ENCODE results near the gene USP32.

Gene USP32

DNA sequence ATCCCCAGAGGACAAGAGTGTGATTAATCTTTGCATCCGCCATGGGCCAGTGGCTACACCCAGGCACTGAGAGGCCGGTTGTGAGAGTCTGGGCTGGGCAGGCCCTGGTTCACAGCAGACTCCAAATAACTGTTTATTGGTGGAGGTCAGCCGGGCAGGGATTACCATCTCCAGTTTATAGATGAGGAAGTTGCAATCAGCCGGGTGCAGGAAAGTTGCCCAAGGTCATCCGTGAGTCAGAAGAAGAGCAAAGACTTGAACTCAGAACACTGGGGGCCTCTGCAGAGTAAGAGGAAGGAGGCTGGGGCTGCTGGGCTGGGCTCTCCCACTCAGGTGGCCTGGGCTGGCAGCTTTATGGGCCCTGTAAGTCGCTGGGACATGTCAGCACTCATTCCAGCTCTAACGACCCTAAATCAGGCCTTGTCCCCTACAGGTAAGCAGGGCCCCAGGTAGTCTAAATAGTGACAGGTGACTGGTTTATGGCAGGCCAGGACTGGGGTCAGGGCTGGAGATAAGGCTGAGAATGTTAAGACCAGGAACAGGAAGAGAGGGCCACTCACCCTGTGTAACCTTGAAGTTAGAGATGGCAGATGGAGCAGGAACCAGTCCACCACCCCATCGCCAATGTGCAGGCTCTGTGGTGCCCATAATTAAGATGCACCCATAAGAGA is 244.2 kb downstream of the USP32 start:
- no peak for DNase-seq

DNA sequence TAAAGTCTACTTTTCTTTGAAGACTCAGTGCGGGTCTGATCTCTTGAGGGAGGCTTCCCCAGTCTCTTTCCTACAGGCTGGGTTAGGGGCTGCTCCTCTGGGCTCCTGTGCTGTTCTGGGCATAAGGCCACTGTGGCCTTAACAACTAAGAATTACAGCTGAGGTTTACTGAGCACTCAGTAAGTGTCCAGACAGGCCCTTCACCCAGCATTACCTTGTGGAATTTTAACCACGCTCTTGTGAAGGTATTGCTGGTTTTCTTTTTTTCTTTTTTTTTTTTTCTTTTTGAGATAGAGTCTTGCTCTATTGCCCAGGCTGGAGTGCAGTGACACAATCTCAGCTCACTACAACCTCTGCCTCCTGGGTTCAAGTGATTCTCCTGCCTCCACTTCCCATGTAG is 245.7 kb downstream of the USP32 start:
- DNase-seq: no peak

DNA sequence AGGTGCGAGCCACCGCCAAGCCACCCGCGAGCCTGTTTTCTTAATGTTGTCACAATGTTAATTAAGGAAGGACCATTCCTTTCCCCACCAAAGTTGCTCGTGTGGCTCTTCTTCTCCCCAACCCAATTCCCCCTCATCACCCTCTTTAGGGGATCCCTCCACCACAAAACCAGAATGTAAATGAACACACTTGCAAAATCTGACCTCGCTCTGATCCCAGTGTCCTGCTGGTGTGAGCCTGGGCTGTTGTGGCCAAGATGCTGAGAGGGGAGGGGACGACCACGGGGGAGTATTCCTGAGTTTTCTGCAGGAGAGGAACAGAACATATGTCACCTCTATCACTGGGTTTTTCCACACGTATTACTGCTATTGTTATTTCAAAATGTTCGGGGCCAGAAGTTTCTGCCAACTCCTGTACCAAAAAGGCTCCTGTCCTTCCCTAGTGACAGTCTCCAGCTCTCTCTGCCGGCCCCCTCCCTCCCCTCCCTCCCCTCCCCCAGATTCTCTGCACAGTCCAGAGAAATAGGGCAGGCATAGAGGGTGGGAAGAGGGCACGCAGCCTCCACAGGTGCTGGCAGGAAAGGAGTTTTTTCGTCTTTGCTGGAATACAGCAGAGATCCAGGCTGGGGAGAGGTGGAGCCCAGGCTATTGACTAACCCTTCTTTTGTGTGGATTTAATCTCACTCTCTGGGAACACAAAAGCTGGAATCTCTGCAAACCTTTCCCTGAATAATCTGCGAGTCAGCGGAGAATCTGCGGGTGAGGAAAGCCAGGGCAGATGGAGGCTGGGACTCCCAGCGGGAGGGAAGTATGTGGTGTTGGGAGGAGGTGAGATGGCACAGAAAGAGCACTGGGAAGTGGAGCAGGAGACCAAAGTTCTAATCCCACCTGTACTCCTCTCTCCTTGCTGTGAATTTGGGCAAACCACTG is 246.7 kb downstream of the USP32 start:
- no peak for DNase-seq

DNA sequence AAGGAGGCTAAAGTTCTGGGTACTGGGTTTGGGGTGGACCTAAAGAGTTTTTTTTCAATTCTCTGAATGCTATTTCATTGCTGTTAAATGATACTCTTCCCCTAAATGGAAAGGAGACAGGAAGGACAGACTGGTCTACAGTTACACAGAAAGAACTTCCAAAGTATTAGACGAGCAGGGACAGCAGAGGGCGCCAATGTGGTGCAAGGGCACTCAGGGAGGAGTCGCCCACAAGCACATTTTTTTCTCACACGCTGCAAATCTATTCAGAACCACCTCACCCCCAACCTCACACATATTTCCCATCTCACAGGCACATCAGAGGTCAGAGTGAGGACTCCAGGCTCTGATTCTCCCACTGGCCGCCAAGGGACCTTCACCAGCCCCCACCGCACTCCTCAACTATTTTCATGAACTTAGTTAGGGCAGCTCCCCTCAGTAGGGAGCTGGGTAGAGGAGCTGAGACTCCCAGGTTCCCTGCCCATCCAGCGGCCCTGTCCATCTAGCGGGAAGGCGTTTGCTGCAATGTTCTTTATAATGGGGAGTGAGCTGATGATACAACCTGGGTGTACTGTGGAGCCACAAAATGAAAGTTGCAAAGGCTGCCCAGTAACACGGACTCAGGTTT is 248.9 kb downstream of the USP32 start:
- peak; percentile 76 for DNase-seq

DNA sequence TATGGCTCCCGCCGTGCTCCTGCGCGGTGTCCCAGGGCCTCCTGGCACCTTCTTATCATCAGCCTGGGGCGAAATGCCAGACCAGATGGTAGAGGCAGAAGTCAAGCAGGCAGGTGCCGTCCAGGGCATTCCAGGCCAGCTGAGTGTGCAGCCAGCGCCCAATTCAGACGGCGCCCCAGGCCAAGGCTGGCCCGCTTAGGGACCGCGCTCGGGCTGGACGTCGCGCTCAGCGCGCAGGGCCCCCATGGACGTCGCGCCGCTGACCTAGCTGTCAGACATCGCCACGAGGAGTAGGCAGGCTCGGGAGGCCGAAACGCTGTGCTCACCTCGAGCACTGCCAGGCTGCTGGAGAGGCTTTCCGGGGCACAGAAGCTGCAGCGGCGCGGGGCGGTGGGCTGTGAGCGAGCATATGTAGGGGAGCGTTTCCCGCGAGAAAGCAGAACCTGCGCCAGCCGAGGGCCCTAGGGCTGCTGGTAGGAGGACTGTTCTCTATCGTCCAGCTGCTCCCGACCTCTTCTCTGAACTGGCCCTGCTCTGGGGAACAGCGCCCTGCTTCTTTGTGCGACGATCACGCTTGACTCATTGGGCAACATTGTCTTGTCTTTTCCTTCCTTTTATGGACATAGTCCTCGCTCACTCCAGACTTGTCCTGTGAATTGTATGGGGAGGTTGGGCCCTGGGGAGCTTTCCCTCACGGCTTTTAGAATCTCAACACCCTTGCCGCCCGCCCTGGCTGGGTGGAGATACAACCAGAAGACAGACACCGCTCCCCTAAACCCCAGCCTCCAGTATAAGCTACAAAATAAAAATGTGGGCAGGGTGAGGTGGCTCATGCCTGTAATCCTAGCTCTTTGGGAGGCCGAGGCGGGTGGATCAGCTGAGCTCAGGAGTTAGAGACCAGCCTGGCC is 250.6 kb downstream of the USP32 start:
- DNase-seq: no peak

DNA sequence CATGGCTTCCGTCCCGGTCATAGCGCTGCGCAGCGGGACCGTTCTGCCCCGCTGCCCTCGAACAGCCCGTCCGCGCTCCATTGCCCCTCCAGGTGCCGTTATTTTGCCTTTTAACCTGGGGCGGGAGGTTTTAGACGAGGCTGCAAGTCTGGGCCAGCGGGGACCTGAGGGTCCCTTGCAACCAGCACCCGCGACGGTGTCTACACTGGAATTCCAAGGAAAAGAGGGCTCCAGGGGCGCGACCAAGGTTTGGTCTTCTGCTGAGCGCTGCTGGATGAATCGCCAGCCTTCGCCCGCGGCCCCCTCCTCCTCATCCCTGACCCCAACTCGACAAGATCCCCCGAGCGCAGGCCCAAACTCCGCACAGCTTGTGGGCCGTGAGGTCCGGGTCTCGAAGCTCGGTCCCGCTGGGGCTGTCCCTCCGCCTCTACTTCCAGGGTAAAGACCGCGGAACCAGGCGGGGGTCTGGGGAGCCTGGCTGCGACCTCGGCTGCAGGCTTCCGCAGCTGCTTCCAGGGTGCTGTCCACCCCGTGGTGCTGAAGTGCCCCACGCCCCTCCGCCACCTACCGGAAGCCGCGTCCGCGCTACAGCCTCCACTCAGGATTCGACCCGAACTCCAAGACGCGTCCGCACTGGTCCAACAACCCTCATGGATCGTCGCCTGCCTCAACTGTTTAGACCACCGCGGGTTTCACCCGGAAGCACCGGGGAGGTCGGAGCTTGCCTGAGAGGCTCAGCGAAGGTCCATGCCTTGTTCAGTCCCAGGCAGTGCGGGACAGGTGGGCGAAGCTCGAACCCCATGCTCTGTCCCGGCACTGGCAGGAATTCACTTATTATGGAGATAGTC is 252.3 kb downstream of the USP32 start:
- no peak for DNase-seq

DNA sequence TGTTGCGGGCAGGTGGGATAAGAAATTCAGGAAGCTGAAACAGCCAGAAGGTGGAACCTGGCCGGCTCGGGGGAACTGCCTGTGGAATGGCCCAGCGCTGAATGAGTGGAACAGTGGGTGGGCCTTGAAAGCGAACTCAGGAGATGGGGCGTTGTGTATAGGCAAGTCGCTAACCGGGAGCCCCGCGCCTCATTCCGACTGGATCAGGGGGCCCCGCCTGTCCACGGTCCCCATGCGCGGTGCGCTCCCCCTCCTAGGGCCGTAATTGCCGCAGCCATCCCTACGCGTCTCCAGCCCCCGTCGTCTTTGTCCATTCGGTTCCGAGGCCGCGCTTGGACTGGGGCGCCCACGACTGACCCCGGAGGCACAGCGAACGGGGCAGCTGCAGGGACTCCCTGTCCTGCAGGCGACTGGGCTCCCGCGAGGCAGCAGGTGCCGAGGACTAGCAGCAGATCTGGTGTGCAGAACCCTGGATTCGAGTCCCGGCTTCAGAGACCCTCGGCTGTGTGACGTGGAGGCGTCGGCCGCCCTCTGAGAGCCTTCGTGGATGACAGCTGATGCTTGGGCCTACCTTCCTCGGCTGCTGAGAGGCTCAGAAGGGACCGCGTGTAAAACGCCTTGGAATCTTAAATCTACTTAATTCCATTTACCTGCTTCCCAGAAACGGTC is 253.0 kb downstream of the USP32 start:
- DNase-seq: no peak

DNA sequence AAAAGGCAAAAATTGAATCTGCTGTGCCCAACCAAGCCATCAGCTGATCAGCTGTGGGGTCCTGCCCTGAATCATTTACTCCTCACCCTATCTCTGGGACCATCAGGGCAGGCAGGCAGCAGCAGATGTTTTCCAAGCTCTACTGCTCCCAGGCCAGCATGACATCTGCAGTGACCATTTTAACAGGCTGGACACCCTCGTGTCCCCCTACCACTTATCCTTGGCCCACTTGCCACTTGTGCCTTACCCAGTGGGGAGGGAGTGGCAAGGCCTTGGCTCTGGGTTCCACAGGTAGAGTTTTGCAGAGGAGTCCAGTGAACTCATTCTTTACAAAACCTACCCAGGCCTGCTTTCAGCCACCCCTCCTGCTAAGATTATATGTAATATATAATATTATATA is 254.2 kb downstream of the USP32 start:
- no peak for DNase-seq

DNA sequence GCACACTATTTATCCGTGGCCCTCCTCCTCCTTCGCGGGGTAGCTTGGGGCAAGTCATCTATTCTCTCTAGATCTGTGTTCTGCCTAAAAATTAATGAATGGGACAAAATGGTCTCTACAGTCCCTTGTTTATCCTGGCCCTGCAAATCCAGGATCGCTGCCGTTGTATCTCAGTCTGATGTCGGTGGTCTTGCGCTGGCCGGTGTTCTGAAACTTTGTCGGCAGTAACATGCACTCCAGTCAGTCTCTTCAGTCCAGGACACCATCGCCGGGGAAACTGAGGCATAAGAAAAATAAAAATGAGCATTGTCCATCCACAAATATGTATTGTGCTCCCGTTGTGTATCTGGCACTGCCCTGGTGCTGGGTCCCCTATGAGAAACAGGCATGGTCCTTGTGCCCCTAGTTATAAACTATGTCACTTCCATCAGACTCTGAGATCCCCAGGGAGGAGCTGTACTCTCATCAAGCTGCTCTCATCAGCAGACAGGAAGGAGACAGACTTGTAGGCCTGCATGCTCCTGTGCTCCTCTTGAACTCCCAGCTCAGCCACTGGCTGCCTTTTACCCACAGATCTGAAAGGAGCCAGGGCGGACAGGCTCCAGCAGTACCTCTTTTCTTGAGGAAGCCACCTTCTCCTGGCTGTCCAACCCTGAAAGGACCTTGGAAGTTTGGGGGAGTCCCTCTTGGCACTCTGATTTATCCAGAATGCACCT is 255.8 kb downstream of the USP32 start:
- no peak for DNase-seq

DNA sequence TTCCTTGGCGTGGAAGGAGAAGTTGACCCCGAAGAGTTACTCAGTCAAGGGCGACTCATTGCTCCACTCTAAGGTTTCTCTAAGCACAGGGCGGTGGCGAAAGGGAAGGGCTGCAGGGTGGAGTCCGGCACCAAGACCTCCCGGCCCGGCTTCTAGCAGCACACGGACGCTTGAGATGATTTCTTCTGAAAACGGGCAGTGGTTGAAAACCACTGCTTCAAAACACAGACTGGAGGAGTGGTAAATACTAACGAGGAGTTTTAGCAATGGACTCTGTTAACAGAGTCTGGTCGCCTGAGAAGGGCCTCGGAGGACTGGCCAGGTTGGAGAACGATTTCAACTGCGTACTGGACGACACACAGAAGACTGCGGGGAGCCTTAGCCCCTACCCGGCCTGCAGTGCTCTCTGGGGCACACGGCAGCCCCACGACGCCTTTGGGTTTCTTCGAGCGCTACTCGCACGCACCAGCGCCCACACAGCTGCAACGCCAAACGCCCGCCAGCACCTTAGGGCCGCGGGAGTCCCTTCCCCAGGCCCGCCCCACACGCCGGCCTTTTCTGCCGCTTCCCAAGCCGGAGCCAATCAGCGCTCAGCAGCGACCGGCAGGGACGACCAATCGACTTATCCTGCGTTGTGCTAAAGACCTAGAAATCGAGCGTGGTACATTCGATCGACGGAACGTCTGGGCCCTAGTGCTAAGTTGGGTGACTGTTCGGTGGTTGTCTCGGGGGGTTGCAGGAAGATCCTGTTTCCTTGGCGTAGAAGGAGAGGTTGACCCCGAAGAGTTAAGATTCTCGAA is 256.6 kb downstream of the USP32 start:
- peak; percentile 83 for DNase-seq

DNA sequence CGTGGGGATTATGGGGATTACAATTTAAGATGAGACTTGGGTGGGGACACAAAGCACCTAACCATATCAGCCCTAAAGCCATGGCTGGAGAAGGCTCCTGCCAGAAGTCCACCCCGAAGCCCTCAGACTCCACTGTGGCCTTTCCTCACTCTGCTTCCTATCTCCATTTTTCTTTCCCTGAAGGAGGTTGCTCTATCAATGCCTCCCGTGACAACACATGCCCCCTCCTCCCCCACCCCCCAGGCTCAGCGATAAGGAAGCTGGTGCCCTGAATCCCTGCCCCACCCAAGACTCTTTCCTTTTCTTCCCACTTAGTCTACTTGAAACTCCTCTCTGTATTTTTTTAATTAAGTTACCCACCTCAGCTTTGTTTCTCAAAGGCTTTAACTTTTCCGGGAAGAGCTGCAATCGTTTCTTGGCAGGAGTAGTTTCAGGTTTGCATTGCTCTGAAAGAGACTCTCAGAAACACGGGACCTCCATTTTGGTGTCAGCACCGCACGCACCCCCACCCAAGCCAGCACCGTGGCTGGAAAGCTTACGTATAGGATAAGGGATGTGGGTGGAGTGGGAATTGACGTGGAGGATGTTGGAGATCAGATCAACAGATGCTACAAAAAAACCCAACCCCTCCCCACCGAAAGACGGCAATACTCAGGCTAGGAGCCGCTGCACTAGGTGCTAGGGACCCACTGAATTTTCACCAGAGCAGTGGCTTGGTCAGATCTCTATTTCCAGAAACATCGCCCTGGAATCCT is 257.4 kb downstream of the USP32 start:
- peak; percentile 11 for DNase-seq

DNA sequence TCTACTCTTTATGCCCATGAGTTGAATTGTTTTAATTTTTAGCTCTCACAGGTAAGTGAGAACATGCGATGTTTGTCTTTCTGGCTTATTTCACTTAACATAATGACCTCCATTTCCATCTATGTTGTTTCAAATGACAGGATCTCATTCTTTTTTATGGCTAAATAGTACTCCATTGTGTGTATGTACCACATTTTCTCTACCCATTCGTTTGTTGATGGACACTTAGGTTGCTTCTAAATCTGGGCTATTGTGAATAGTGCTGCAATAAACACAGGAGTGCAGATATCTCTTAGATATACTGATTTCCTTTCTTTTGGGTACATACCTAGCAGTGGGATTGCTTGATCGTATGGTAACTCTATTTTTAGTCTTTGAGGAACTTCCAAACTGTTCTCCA is 261.5 kb downstream of the USP32 start:
- no peak for DNase-seq

DNA sequence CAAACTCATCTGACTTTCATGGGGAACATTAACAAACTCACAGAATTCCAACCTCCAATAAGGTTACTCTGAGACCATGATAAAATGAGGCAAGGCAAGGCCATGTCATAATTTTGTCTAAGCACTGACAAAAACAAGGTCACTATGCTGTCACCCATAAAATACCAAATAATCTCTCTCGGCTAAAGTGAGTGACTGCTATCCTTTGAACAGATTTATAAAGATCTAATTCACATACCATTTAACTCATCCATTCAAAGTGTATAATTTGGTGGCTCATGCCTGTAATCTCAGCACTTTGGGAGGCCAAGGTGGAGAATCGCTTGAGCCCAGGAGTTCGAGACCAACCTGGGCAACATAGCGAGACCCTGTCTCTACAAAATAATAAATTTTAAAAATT is 262.8 kb downstream of the USP32 start:
- no peak for DNase-seq

Data from NCI-H1105 treated with DMSO at 0.1 percent for 48 hours (cell line).